Measurements from ENCODE around the gene CAMK2B.

Gene CAMK2B

DNA sequence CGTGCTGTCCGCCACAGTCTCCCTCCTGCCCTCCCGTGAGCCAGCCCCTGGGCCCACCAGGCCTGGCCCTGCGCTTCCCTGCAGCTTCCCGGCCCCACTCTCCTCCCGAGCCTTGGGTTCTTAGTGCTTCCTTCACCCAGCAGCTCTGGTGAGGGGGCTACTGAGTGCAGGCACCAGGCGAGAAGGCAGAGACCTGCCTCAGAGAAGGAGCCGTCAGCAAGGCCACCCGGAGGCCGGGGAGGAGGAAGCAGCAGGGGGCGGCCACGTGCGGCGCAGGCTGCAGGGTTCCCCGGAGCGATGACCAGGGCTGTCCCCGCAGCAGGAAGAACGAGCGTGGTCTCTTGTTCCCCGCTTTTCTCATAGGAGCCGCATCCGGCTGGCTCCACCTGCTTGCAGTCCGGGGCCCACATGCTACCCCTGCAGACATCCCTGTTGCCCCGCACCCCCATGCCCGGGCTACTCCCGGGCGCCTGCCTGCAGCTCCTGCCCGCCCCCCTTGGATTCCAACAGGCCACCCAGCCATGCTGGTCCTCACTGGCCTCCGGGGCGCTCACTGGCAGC is 104.1 kb downstream of the CAMK2B start:
- DNase-seq = peak; percentile 49
- H3K4me1 ChIP-seq = no peaks in the 10 kb centered on the region; the same call in 1 of the 2 replicates
- TF ChIP-seq, protein P1, sequence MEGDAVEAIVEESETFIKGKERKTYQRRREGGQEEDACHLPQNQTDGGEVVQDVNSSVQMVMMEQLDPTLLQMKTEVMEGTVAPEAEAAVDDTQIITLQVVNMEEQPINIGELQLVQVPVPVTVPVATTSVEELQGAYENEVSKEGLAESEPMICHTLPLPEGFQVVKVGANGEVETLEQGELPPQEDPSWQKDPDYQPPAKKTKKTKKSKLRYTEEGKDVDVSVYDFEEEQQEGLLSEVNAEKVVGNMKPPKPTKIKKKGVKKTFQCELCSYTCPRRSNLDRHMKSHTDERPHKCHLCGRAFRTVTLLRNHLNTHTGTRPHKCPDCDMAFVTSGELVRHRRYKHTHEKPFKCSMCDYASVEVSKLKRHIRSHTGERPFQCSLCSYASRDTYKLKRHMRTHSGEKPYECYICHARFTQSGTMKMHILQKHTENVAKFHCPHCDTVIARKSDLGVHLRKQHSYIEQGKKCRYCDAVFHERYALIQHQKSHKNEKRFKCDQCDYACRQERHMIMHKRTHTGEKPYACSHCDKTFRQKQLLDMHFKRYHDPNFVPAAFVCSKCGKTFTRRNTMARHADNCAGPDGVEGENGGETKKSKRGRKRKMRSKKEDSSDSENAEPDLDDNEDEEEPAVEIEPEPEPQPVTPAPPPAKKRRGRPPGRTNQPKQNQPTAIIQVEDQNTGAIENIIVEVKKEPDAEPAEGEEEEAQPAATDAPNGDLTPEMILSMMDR (IDR thresholded peaks at IDR 0.05; ENCODE audit: low read depth, low read length) = peak; percentile 24; the same call in 1 of the 2 replicates
- no peaks in the 10 kb centered on the region for H3K27me3 ChIP-seq
- no peaks in the 10 kb centered on the region for H3K9me3 ChIP-seq
- no peaks in the 10 kb centered on the region for H3K36me3 ChIP-seq
- H3K4me3 ChIP-seq (ENCODE audit: low read depth, low read length) = no peak overlapping the region

DNA sequence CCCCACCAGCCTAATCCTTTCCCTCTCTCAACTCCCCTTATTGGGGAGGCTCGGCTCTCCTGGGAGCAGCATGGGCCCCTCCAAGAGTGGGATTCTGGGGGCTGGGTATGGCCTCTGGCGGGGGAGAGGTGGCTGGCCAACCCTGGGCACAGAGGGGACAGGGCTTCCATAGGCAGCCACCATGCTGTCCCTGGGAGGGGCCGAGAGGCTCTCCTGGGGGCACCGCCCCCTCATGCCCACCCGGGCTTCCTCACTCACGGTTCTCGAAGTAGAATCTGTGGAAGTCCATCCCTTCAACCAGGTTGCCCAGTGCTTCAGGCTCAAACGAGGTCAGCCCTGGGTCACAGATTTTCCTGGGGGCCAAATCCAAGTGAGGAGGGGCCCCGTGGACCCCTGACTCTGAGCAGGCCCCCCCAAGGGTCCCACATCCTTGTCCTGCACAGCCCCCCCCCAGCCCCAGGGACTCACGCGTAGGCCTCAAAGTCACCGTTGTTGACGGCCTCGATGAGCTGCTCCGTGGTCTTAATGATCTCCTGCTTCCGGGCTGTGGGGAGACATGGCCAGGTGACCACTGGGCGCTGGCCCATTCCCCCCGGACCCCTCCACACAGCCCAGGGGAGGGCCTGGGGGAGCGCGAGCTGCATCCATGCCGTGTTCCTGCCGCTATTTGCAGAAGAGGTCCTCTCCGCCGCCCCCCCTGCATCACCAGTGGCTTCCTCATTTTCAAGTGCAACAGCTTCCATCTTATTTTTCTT is 104.9 kb downstream of the CAMK2B start:
- Histone ChIP-seq H3K4me3 (ENCODE audit: low read depth, low read length) (no peak overlapping the region), H3K4me1 (no peaks in the 10 kb centered on the region; the same call in 1 of the 2 replicates), H3K36me3 (no peaks in the 10 kb centered on the region), H3K9me3 (no peaks in the 10 kb centered on the region), H3K27me3 (no peaks in the 10 kb centered on the region)
- TF ChIP-seq, protein P1 (IDR thresholded peaks at IDR 0.05; ENCODE audit: low read depth, low read length) = no peak
- DNase-seq = no peak

DNA sequence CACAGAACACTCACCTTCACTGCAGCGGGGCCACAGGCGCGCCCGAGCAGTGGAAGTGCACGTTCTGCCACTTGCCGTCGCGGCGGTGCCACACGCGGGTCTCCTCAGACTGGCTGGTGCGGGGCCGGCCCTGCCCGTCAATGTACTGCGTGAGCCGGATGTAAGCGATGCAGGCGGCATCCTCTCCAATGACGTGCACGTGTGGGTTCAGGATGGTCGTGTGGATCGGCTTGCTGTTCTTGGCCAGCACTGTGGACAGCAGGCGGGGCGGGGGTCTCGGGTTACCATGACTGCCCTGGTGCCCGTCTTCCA is 105.4 kb downstream of the CAMK2B start:
- TF ChIP-seq, protein P1 (IDR thresholded peaks at IDR 0.05; ENCODE audit: low read depth, low read length) = no peak
- no peak for DNase-seq
- Histone ChIP-seq H3K36me3 (no peaks in the 10 kb centered on the region), H3K9me3 (no peaks in the 10 kb centered on the region), H3K4me3 (ENCODE audit: low read depth, low read length) (no peak overlapping the region), H3K27me3 (no peaks in the 10 kb centered on the region), H3K4me1 (no peaks in the 10 kb centered on the region; the same call in 1 of the 2 replicates)

DNA sequence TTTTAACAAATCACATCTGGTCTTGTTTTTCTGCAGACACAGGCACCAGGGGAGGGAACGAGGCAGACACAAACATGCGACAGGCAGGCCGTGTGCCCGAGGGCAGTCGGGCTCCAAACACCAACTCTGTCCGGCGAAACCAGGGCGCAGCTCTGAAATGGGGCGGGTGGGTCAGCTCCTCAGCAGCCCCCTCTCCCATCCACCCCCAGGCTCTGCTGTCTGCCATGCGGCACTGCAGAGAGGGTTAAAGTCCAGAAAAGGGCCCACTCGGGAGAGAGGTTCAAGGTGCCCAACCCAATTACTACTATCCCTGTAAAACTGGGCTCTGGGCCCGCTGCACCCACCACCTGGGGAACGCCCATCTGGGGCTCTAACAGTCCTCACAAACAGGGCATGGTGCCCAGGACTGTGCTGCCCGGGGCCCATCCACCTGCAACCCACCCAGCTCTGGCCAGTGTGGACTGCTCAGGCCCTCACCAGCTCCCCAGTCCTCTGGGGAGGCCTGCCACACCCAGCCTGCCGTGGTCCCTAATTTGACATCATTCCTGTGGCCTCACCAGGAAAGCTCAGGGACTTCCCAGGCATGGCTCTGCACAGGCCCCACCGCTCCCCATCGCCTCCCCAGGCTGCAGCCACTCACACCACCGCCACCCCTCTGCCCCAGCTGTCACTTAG is 105.9 kb downstream of the CAMK2B start:
- no peaks in the 10 kb centered on the region for H3K9me3 ChIP-seq
- no peak for DNase-seq
- H3K4me1 ChIP-seq = no peaks in the 10 kb centered on the region; the same call in 1 of the 2 replicates
- no peak overlapping the region for H3K4me3 ChIP-seq (ENCODE audit: low read depth, low read length)
- no peaks in the 10 kb centered on the region for H3K27me3 ChIP-seq
- H3K36me3 ChIP-seq = no peaks in the 10 kb centered on the region
- TF ChIP-seq, protein P1 (IDR thresholded peaks at IDR 0.05; ENCODE audit: low read depth, low read length) = no peak

DNA sequence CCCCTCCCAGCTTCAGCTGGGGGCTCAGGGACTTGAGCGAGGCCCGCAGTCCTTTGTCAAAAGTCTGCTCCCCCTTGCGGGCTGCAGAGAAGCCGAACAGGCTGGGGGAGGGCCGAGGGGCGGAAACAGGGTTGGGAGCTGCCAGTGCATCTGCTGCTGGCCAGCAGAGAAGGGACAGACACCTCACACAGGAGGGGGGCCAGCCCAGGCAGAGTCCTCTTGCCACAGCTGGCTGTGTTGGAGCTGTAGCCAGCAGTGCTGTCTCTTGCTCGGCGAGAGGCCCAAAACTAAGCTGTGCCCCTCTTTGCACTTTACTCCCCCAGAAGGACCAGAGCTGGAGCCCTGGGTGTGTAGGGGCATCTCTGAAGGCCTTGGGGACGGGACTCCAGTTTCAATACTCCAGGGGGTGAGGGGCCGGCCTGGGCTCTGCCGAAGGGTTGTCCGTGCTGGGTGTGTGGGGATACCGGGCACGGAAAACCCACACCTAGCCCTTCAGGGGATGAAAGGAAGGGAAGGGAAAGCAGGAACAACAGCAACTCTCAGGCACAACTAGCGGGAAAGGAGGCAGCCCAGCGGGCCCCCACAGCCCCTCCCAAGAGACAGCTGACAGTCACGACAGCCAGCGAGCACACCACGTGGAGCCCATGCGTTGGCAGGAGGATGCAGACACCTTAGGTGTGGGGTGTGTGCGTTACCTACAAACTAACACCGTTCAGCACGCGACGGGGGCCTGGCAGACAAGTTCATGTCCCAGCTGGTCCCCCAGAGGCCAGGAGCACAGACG is 106.8 kb downstream of the CAMK2B start:
- no peaks in the 10 kb centered on the region for H3K27me3 ChIP-seq
- no peak for DNase-seq
- no peaks in the 10 kb centered on the region for H3K9me3 ChIP-seq
- TF ChIP-seq, protein P1 (IDR thresholded peaks at IDR 0.05; ENCODE audit: low read depth, low read length) = no peak
- no peaks in the 10 kb centered on the region; the same call in 1 of the 2 replicates for H3K4me1 ChIP-seq
- no peaks in the 10 kb centered on the region for H3K36me3 ChIP-seq
- no peak overlapping the region for H3K4me3 ChIP-seq (ENCODE audit: low read depth, low read length)
